ENCODE measurements around the gene TCF20.

The TCF20 gene

GRCh38 chr22:42300259-42301076 is 30.0 kb upstream of the TCF20 start:
- peak; percentile 18 for DNase-seq

GRCh38 chr22:42299586-42300258 is 29.3 kb upstream of the TCF20 start:
- no peak for DNase-seq

- no peak for DNase-seq
Measured at GRCh38 chr22:42298746-42299145, 28.3 kb upstream of the TCF20 start.

DNA sequence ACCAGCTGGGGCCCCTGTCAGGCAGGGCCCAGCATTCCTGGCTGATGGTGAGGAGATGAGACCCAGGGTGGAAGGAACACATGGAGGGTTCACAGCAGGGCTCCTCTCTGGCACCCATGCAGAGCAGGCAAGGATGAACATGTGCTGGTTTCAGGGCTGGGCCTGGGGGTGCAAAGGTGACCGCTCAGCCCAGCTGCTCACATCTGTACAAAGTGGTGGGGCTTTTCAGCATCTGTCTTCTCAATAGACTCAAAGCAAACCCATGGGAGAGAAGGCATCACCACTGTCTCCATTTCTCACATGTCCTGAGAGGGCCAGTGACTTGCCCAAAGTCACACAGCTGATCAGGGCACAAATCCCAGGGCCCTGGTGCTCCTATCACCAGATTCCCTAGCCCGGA is 27.3 kb upstream of the TCF20 start:
- no peak for DNase-seq

DNA sequence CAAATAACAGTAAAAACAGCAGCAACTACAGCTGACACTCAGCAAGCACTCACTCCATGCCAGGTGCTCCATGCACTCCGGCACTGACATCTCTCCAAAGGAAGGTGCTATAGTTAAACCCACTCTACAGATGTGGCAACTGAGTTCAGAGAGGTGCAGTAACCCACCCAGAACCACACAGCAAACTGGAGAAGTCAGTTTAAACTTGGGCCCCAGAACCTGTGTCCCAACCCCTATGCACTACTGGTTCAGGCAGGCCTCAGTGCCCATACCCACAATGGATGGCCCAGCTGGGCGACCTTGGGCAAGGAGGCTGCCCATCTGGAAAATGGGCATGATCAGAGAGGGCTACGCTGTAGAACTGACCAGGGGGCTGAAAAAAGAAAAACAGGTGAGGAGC is 26.4 kb upstream of the TCF20 start:
- no peak for DNase-seq

DNA sequence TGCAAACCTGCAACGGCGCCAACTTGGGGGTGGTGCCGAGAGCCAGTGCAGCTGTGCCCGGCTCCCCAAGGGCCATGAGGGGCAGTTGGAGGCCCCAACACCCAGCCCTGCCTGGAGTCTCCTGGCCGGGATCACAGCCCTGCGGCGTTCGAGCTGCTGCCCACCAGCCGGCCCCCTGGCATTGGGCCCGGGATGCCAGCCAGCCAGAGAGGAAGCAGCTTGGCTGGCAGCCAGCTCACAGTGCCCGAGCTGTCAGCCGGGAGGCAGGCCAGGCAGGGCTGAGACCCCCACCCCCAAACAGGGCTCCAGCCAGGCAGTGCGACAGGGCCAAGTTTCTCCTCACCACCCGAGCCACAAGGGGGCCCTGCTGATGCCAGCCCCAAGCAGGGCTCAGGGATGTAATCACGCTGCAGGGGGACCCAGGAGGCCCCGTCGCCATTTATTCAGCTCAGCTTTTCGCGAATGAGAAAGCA is 26.0 kb upstream of the TCF20 start:
- DNase-seq: no peak

- no peak for DNase-seq
Measured at GRCh38 chr22:42294034-42294985, 23.9 kb upstream of the TCF20 start.

- DNase-seq: no peak
Measured at GRCh38 chr22:42292732-42293520, 22.5 kb upstream of the TCF20 start.

GRCh38 chr22:42291287-42291686 is 20.8 kb upstream of the TCF20 start:
- DNase-seq: no peak

GRCh38 chr22:42289671-42290541 is 19.5 kb upstream of the TCF20 start:
- no peak for DNase-seq

DNA sequence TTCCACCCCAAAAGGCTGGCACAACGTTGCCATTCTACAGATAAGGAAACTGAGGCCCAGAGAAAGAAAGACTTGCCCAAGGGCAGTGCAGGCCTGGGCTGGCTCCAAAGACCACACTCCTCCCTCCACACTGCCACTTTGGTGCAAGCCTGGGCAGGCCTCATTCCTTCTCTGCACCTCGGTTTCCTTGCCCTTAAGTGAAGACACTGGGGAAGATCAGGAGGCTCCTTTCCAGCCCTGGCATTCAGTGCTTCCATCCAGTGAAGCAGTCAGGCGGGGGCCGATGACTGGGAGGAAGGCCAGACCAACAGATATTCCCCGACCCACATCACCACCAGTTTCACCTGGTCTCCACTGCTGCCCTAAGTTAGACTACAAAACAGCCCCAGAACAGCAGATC is 18.3 kb upstream of the TCF20 start:
- DNase-seq: no peak

DNA sequence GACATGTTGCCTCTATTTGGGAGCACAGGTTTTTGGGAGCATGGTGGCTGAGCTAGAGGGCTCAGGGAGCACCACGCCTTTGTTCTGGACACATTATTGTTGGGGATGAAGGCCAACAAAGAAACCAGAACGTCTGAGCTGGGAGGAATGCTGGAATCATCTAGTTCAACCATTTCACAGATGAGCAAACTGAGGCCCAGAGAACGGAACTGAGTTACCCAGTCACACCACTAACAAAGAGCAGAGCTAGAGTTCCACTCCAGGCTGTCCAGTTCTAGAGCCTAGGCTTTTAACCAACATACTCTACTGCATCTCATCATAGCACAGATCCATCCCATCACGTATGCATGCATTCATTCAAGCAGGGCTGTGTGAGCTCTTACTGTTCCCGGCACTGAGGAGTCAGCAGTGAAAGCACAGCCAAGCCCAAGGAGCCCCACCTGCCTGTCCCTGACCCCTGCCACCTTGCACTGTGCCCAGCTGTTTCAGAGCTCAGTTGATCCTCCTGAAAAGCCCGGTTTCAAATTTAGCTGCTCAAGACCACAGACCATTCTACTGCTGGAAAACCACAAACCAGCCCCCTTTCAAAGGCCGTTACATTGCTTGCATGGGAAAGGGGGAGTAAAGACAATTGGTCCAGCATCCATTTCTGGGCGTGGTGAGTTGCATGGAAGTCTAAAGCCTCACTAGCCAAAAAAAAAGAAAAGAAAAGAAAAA is 16.9 kb upstream of the TCF20 start:
- DNase-seq: no peak

- DNase-seq: no peak
Measured at GRCh38 chr22:42286205-42286604, 15.8 kb upstream of the TCF20 start.

- no peak for DNase-seq
Measured at GRCh38 chr22:42285604-42286003, 15.2 kb upstream of the TCF20 start.

DNA sequence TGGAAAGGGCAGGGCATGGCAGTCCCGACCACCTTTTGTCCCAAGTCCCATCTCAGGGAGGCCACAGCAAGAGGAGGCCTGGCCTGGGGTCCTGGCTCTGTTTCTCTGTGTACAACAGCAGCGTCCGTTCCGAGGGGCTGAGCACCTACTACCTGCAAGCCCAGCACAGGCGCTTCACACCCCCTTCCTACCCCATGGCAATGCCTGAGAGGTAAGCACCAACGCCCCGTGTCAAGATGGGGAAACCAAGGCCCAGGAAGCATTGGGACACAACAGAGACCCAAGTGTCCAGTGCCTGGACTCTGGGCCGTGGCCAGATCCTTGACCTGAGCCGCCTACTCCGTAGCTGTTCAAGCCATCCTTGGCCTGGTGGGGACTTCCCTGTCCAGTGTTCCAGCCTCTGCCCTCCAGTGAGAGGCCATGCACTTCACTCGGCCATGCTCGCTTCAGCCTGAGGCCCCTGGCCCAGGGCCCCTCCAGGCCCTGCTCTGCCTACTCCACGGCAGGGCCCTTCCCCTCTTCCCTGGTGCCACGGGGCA is 14.3 kb upstream of the TCF20 start:
- DNase-seq: no peak

DNA sequence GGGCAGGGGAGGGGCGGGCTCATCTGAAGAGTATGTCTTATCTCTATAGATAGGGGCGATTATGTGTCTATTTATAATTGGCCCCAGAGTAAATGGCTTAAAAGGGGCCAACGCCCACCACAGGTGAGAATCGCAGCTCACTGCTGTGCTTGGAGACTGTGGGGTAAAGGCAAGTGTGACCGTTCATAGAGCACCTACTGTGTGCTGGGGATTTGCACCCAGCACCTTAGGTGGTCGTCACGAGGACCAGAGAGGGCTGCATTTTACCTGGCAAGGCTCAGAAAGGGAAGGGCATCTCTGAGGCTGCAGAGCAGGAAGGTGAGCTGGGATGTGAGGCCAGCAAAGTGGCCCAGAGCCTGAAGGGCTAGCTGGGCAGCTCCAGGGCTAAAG is 13.7 kb upstream of the TCF20 start:
- no peak for DNase-seq

GRCh38 chr22:42283278-42284201 is 13.1 kb upstream of the TCF20 start:
- no peak for DNase-seq

GRCh38 chr22:42282943-42283277 is 12.5 kb upstream of the TCF20 start:
- no peak for DNase-seq

DNA sequence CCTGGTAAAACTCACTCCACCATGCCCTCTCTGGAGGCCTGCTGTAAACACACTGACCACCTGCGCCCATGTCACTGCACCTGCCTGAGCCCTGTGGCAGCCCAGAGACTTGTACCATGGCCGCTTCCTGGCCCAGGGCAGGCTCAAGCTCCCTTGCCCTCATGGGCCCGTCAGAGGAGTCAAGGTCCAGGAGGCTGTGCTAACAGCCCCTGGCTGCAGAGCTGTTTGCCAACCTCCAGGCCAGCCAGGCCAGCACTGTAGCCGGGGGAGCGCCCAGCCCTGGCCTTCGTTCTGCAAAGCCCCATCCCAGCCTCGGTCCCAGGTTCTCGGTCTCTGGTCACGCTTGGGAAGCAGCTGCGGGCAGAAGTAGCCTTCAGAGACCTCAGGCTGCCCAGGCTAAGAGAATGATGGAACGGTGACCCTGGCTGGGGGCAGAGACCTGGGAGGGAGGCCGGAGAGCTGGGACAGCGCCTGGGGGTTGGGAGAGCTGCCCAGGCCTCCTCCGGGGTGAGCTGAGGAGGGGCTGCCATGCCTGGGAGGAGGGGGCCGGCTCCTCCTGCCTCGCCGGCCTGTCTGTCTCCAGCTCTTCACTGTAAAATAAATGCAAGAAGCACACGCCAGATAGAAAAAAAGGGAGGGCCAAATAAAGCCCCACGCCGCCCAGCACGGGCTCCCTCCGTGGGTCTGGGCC is 11.9 kb upstream of the TCF20 start:
- DNase-seq: no peak
